H9 (cell line): ENCODE measurements around the gene UBAC1. TPM values are rescaled to one million over a fixed set of nuclear protein-coding genes. Genes with fewer than 3 reads are reported as not detected.

Experiments used
- DNase-seq: peaks from one replicate; pipeline ENCODE4 v3.0.0-alpha.2; 2017
- H2AFZ ChIP-seq: one replicate; pipeline ENCODE4 v1.6.1; 2013; ENCODE audit warnings: mild to moderate bottlenecking, low read length, control low read depth, moderate library complexity
- H2AK5ac ChIP-seq: 2 replicates; pipeline ENCODE4 v1.6.1; 2013; ENCODE audit warnings: low read length, control low read depth, mixed read lengths; ENCODE audit not compliant: insufficient read length
- H2BK120ac ChIP-seq: one replicate; pipeline ENCODE4 v1.6.1; 2013; ENCODE audit warnings: low read depth, mild to moderate bottlenecking, low read length, control low read depth, inconsistent platforms; ENCODE audit not compliant: poor library complexity, severe bottlenecking
- H2BK12ac ChIP-seq: 2 replicates; pipeline ENCODE4 v1.6.1; 2013; ENCODE audit warnings: low read length, control low read depth, mixed read lengths, low read depth; ENCODE audit not compliant: insufficient read length
- H2BK15ac ChIP-seq: 2 replicates; pipeline ENCODE4 v1.6.1; 2013; ENCODE audit warnings: low read depth, low read length, control low read depth
- H2BK20ac ChIP-seq: one replicate; pipeline ENCODE4 v1.6.1; 2013; ENCODE audit warnings: low read depth, mild to moderate bottlenecking, low read length, control low read depth, inconsistent platforms; ENCODE audit not compliant: poor library complexity, severe bottlenecking
- H2BK5ac ChIP-seq: 2 replicates; pipeline ENCODE4 v1.6.1; 2013; ENCODE audit warnings: low read length, control low read depth, mixed read lengths; ENCODE audit not compliant: insufficient read length
- H3K14ac ChIP-seq: 2 replicates; pipeline ENCODE4 v1.6.1; 2013; ENCODE audit warnings: low read length, control low read depth; ENCODE audit not compliant: insufficient read depth
- H3K18ac ChIP-seq: 2 replicates; pipeline ENCODE4 v1.6.1; 2013; ENCODE audit warnings: low read depth, mild to moderate bottlenecking, mixed read lengths, low read length, control low read depth; ENCODE audit not compliant: insufficient read length
- H3K23ac ChIP-seq: 2 replicates; pipeline ENCODE4 v1.6.1; 2013; ENCODE audit warnings: low read length, control low read depth, mixed read lengths, low read depth; ENCODE audit not compliant: insufficient read length
- H3K23me2 ChIP-seq: 2 replicates; pipeline ENCODE4 v1.6.1; 2013; ENCODE audit warnings: low read depth, mild to moderate bottlenecking, mixed read lengths, low read length, control low read depth; ENCODE audit not compliant: insufficient read length, poor library complexity, severe bottlenecking
- H3K27ac ChIP-seq: 2 replicates; pipeline ENCODE4 v1.5.1; 2013; ENCODE audit warnings: low read length, control low read depth, mixed read lengths, low read depth; ENCODE audit not compliant: insufficient read length
- H3K27me3 ChIP-seq: 2 replicates; pipeline ENCODE4 v1.6.1; 2013; ENCODE audit warnings: low read length, control low read depth, inconsistent platforms; ENCODE audit not compliant: insufficient read depth
- H3K4ac ChIP-seq: 2 replicates; pipeline ENCODE4 v1.6.1; 2013; ENCODE audit warnings: low read depth, mild to moderate bottlenecking, control low read depth, inconsistent platforms, low read length, moderate library complexity
- H3K4me1 ChIP-seq: 2 replicates; pipeline ENCODE4 v1.6.1; 2013; ENCODE audit warnings: low read length, control low read depth, inconsistent platforms; ENCODE audit not compliant: insufficient read depth
- H3K4me2 ChIP-seq: 2 replicates; pipeline ENCODE4 v1.6.1; 2013; ENCODE audit warnings: low read length, control low read depth, mixed read lengths; ENCODE audit not compliant: insufficient read length, insufficient read depth
- H3K56ac ChIP-seq: 2 replicates; pipeline ENCODE4 v1.6.1; 2013; ENCODE audit warnings: low read depth, mild to moderate bottlenecking, mixed read lengths, low read length, control low read depth; ENCODE audit not compliant: insufficient read length
- H3K79me1 ChIP-seq: 2 replicates; pipeline ENCODE4 v1.6.1; 2013; ENCODE audit warnings: low read depth, mild to moderate bottlenecking, moderate library complexity, low read length, control low read depth, inconsistent platforms; ENCODE audit not compliant: insufficient read depth, poor library complexity, severe bottlenecking
- H3K79me2 ChIP-seq: 2 replicates; pipeline ENCODE4 v1.6.1; 2013; ENCODE audit warnings: low read length, control low read depth, inconsistent platforms; ENCODE audit not compliant: insufficient read depth
- H3K9ac ChIP-seq: 2 replicates; pipeline ENCODE4 v1.6.1; 2013; ENCODE audit warnings: low read length, control low read depth, mixed read lengths; ENCODE audit not compliant: insufficient read length; ENCODE audit errors: extremely low read depth
- H3K9me3 ChIP-seq: one replicate; pipeline ENCODE4 v1.6.1; 2013; ENCODE audit warnings: low read depth, low read length, inconsistent platforms; ENCODE audit not compliant: control insufficient read depth
- H3T11ph ChIP-seq: one replicate; pipeline ENCODE4 v1.6.1; 2013; ENCODE audit warnings: mild to moderate bottlenecking, low read length, control low read depth, inconsistent platforms
- H4K20me1 ChIP-seq: one replicate; pipeline ENCODE4 v1.6.1; 2013; ENCODE audit not compliant: control insufficient read depth, insufficient read length, insufficient read depth
- H4K5ac ChIP-seq: 2 replicates; pipeline ENCODE4 v1.6.1; 2013; ENCODE audit warnings: low read depth, mild to moderate bottlenecking, mixed read lengths, low read length, control low read depth; ENCODE audit not compliant: insufficient read length
- H4K8ac ChIP-seq: replicated peaks from 2 replicates; pipeline ENCODE4 v1.6.1; 2013; ENCODE audit warnings: low read length, control low read depth, mixed read lengths, low read depth; ENCODE audit not compliant: insufficient read length
- H4K91ac ChIP-seq: 2 replicates; pipeline ENCODE4 v1.6.1; 2013; ENCODE audit warnings: low read depth, mild to moderate bottlenecking, moderate library complexity, mixed read lengths, low read length, control low read depth; ENCODE audit not compliant: insufficient read length
- H3K27ac Mint-ChIP-seq, 3 experiments: 2 replicates in 2 of 3; 3 replicates in 1 of 3; pipeline ENCODE4 v1.8.0; 2020 to 2021; ENCODE audit warnings: mixed read lengths in 3 of 3, mild to moderate bottlenecking in 1 of 3, moderate library complexity in 1 of 3
- H3K27me3 Mint-ChIP-seq: 2 replicates; pipeline ENCODE4 v1.8.0; 2021; ENCODE audit warnings: low read depth, mild to moderate bottlenecking, moderate library complexity, mixed read lengths
- H3K36me3 Mint-ChIP-seq, 3 experiments: 2 replicates in 2 of 3; 3 replicates in 1 of 3; pipeline ENCODE4 v1.8.0; 2020 to 2021; ENCODE audit warnings: low read depth in 3 of 3, mixed read lengths in 3 of 3; ENCODE audit not compliant: insufficient read depth in 1 of 3
- H3K4me1 Mint-ChIP-seq, 2 experiments: 2 replicates each; pipeline ENCODE4 v1.8.0; 2020; ENCODE audit warnings: mixed read lengths in 2 of 2
- H3K4me3 Mint-ChIP-seq, 2 experiments: 2 replicates in 1 of 2; 3 replicates in 1 of 2; pipeline ENCODE4 v1.8.0; 2020 to 2021; ENCODE audit warnings: mild to moderate bottlenecking in 2 of 2, mixed read lengths in 2 of 2, moderate library complexity in 1 of 2
- H3K9me3 Mint-ChIP-seq, 2 experiments: 2 replicates in 1 of 2; 3 replicates in 1 of 2; pipeline ENCODE4 v1.8.0; 2020; ENCODE audit warnings: mild to moderate bottlenecking in 2 of 2, mixed read lengths in 2 of 2, moderate library complexity in 1 of 2
- WGBS: extraction: QIAGEN DNeasy Blood & Tissue Kit; methylation state at CpG from one replicate; pipeline ENCODE4 v1.1.7; 2013; ENCODE audit warnings: missing lambda C conversion rate, low lambda C conversion rate, mixed read lengths; ENCODE audit not compliant: insufficient read length; ENCODE audit errors: extremely low coverage; 5-methylcytosine and 5-hydroxymethylcytosine counted together
- total RNA-seq: library from RNA; stranded (reverse); gene quantifications from 2 replicates; pipeline ENCODE4 v1.2.1, GENCODE V29; 2021
- TF ChIP-seq, protein P1 (sequence below): fragments of 200-600 bp; sonication (generic); conservative IDR thresholded peaks from 3 replicates; pipeline ENCODE4 v1.8.0; 2021; ENCODE audit warnings: antibody characterized with exemption, mild to moderate bottlenecking

UBAC1 gene
- total RNA-seq, 1 experiment from 2014 or later: 47.5 TPM

GRCh38 chr9:135950135-135950682 lies 11.0 kb downstream of the UBAC1 start:
- Histone ChIP-seq H3K4me2 (no peak overlapping the region), H3K14ac (no peak overlapping the region), H2BK12ac (no peak overlapping the region), H3K9me3 (no peaks in the 10 kb centered on the region), H3K27ac (no peak overlapping the region), H2BK120ac (no peak overlapping the region), H3K79me2 (0 out of 2 replicates have a peak, but pooled peaks cover 1% of the 10 kb centered on the region), H3K4me1 (no peaks in the 10 kb centered on the region), H2AFZ (no peak overlapping the region), H2AK5ac (no peak overlapping the region), H3K18ac (no peak overlapping the region), H2BK20ac (no peak overlapping the region), H4K8ac (no peak overlapping the region), H3K23me2 (no peaks in the 10 kb centered on the region), H4K91ac (no peak overlapping the region), H3K56ac (no peak overlapping the region), H2BK15ac (no peak overlapping the region), H3K9ac (no peak overlapping the region), H3K27me3 (no peaks in the 10 kb centered on the region), H2BK5ac (no peak overlapping the region), H3K4ac (no peak overlapping the region), H3K23ac (no peak overlapping the region), H3K79me1 (peaks cover 2% of the 10 kb centered on the region), H3T11ph (no peak overlapping the region), H4K5ac (no peak overlapping the region), H4K20me1 (no peaks in the 10 kb centered on the region)
- H3K4me1 Mint-ChIP-seq: no peaks in the 10 kb centered on the region
- WGBS: no CpG with 5 or more reads among the region's 12 CpGs
- H3K27ac Mint-ChIP-seq: peak overlapping the region in 2 of 3 experiments; percentile 36 to 70; a peak in 4 of 7 replicates
- no peak for DNase-seq
- no peaks in the 10 kb centered on the region for H3K27me3 Mint-ChIP-seq
- no peak overlapping the region for H3K4me3 Mint-ChIP-seq
- peaks cover 25 to 75% (median 73%) of the 10 kb centered on the region in 3 experiments for H3K36me3 Mint-ChIP-seq
- TF ChIP-seq, protein P1, sequence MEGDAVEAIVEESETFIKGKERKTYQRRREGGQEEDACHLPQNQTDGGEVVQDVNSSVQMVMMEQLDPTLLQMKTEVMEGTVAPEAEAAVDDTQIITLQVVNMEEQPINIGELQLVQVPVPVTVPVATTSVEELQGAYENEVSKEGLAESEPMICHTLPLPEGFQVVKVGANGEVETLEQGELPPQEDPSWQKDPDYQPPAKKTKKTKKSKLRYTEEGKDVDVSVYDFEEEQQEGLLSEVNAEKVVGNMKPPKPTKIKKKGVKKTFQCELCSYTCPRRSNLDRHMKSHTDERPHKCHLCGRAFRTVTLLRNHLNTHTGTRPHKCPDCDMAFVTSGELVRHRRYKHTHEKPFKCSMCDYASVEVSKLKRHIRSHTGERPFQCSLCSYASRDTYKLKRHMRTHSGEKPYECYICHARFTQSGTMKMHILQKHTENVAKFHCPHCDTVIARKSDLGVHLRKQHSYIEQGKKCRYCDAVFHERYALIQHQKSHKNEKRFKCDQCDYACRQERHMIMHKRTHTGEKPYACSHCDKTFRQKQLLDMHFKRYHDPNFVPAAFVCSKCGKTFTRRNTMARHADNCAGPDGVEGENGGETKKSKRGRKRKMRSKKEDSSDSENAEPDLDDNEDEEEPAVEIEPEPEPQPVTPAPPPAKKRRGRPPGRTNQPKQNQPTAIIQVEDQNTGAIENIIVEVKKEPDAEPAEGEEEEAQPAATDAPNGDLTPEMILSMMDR: no peak
- H3K9me3 Mint-ChIP-seq: no peaks in the 10 kb centered on the region
